Upper lobe of left lung (tissue), 4 donors: ENCODE results near the gene IL1R1.

Experiments used
- EP300 ChIP-seq, 4 donors: sonication (generic); formaldehyde crosslinking; IDR thresholded peaks; one replicate each; pipeline ENCODE4 v1.5.1; 2017; ENCODE audit warnings: antibody characterized with exemption in 4 of 4, control low read depth in 2 of 4
- TF ChIP-seq, protein P1 (sequence below), 6 experiments: fragments of 450-650 bp in 4 of 6; fragments of 200-600 bp in 2 of 6; sonication (generic) in 2 of 6; IDR thresholded peaks; one replicate each; pipeline ENCODE4 v1.5.1; 2016 to 2019; ENCODE audit warnings: antibody characterized with exemption in 6 of 6

DNA sequence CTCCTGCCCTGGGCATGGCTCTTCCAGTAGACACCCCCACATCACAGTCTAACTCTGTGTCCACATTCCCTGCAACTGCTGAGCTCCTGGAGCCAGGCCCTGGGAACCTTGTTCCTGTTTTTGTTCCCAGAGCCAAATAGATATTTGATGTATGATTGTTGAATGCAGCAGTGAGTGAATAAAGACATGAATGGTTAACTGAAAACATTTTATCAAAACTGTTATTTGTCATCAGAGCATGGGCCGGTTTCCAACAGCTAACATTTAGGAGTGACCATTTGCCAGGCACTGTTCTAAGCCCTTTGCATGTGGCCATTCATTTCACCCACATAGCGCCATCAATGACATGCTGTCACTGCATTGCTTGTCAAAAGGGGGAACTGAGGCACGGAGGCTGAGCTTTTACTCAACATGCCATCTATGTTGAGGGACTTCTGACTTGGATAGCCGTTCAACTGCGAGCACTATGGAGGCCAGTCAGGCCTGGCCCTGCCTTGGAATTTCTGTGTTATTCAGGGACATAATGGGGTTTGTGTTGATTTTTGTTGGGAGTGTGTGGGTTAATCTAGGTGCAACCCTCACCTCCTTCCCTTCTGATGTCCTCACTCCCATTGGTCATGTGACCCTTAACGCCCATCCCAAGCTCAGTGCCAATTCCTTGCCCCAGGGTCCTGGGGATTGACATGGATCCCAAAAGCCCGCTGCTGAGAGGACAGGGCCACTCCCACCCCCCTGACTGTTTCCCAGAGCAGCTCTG lies 12.6 kb downstream of the IL1R1 start:
- TF ChIP-seq, protein P1, sequence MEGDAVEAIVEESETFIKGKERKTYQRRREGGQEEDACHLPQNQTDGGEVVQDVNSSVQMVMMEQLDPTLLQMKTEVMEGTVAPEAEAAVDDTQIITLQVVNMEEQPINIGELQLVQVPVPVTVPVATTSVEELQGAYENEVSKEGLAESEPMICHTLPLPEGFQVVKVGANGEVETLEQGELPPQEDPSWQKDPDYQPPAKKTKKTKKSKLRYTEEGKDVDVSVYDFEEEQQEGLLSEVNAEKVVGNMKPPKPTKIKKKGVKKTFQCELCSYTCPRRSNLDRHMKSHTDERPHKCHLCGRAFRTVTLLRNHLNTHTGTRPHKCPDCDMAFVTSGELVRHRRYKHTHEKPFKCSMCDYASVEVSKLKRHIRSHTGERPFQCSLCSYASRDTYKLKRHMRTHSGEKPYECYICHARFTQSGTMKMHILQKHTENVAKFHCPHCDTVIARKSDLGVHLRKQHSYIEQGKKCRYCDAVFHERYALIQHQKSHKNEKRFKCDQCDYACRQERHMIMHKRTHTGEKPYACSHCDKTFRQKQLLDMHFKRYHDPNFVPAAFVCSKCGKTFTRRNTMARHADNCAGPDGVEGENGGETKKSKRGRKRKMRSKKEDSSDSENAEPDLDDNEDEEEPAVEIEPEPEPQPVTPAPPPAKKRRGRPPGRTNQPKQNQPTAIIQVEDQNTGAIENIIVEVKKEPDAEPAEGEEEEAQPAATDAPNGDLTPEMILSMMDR (IDR thresholded peaks at IDR 0.05): no peak
- TF ChIP-seq EP300 (IDR thresholded peaks at IDR 0.05): no peak
